ENCODE data around the gene HERC2. TPM values are rescaled to one million over a fixed set of nuclear protein-coding genes. Genes with fewer than 3 reads are reported as not detected.
A peak's percentile ranks its signal among the peaks of the same experiment; 100 is the strongest.

HERC2 gene
- total RNA-seq, 1 donor from 2014 or later, result 80.1 TPM

- Mint-ChIP-seq H3K4me3 (no peak overlapping the region), H3K4me1 (ENCODE audit: unreplicated experiment) (no peaks in the 10 kb centered on the region), H3K9me3 (no peaks in the 10 kb centered on the region), H3K27ac (no peak overlapping the region), H3K36me3 (peaks cover 40% of the 10 kb centered on the region), H3K27me3 (no peaks in the 10 kb centered on the region)
- no peak for DNase-seq (ENCODE audit: extremely low spot score, unreplicated experiment)
- TF ChIP-seq, protein P1, sequence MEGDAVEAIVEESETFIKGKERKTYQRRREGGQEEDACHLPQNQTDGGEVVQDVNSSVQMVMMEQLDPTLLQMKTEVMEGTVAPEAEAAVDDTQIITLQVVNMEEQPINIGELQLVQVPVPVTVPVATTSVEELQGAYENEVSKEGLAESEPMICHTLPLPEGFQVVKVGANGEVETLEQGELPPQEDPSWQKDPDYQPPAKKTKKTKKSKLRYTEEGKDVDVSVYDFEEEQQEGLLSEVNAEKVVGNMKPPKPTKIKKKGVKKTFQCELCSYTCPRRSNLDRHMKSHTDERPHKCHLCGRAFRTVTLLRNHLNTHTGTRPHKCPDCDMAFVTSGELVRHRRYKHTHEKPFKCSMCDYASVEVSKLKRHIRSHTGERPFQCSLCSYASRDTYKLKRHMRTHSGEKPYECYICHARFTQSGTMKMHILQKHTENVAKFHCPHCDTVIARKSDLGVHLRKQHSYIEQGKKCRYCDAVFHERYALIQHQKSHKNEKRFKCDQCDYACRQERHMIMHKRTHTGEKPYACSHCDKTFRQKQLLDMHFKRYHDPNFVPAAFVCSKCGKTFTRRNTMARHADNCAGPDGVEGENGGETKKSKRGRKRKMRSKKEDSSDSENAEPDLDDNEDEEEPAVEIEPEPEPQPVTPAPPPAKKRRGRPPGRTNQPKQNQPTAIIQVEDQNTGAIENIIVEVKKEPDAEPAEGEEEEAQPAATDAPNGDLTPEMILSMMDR (conservative IDR thresholded peaks at IDR 0.05), result no peak
Observed at GRCh38 chr15:28113394-28114113, 208.4 kb downstream of the HERC2 start.

DNA sequence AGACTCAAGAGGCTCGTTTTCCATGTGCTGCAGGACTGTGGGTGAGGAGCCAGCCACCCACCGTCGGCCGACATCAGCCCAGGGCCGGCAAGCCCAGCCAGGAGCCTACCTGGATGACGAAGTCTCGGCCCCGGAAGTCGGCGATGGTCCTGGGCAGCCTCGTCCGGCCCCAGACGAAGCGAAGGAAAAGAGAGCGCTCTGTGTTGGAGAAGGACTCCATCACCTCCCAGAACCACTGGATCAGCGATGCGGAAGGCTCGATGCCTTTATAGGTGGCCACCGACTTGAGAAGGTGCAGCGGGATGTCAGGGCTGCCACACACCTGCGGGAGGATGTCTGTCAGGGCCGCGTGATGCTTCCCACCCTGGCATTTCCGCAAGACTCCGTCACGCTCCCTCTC lies 209.0 kb downstream of the HERC2 start:
- peaks cover 39% of the 10 kb centered on the region for H3K36me3 Mint-ChIP-seq
- TF ChIP-seq, protein P1 (conservative IDR thresholded peaks at IDR 0.05), result no peak
- peaks cover 1% of the 10 kb centered on the region for H3K27me3 Mint-ChIP-seq
- H3K9me3 Mint-ChIP-seq, result no peaks in the 10 kb centered on the region
- DNase-seq (ENCODE audit: extremely low spot score, unreplicated experiment), result no peak
- no peaks in the 10 kb centered on the region for H3K4me1 Mint-ChIP-seq (ENCODE audit: unreplicated experiment)
- no peak overlapping the region for H3K27ac Mint-ChIP-seq
- no peak overlapping the region for H3K4me3 Mint-ChIP-seq

DNA sequence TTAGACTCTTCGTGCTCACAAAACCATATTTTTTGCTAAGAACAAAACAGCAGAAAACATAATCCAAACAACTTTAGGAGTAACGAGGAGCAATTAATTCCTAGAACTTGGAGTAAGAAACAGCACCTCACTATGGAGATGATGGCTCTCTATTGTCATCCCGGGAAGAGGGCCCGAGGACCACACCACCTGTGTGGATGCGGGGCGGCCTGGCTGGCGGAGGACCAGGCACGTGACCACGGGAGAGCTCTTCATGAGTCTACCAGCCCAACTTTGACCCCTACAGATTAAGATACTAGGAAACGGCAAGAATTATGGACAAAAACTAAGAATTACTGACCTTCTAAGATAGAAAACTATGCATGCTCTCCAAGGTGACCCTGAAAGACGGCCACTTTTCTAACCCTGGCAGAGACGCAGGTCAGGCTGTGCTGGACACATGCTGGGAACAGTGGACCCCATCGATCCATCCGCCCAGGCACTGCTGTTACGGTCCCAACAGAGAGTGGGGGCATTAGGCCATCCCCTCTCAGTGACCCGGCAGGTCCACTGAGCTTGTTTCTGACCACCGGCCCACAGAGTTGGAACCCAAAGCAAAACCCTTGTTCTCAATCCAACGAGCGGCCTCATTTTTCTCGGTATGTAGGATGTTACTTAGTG lies 209.7 kb downstream of the HERC2 start:
- peaks cover 1% of the 10 kb centered on the region for H3K4me1 Mint-ChIP-seq (ENCODE audit: unreplicated experiment)
- H3K4me3 Mint-ChIP-seq, result no peak overlapping the region
- H3K27me3 Mint-ChIP-seq, result peaks cover 7% of the 10 kb centered on the region
- H3K9me3 Mint-ChIP-seq, result no peaks in the 10 kb centered on the region
- peaks cover 32% of the 10 kb centered on the region for H3K36me3 Mint-ChIP-seq
- TF ChIP-seq, protein P1 (conservative IDR thresholded peaks at IDR 0.05), result no peak
- DNase-seq (ENCODE audit: extremely low spot score, unreplicated experiment), result peak; percentile 24
- no peak overlapping the region for H3K27ac Mint-ChIP-seq

DNA sequence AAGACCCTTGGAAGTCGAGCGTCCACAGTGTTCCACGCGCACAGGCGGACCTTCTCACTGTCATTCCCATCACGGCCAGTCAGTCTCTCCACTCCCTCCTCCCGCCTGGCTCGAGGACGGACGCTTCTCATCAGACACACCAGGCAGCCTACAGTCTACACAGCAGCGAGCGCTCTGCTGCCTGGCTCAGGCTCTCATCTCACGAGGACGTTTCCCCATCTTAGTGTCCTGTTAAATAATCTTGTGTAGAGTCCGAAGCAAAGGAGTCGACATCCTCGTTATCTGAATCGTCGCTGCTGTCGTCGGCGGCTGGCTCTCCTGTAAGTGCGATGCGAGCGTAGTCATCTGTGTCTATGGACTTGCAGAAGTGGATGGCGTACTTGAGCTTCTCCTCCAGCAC lies 210.4 kb downstream of the HERC2 start:
- no peaks in the 10 kb centered on the region for H3K9me3 Mint-ChIP-seq
- H3K36me3 Mint-ChIP-seq, result peaks cover 31% of the 10 kb centered on the region
- no peak overlapping the region for H3K27ac Mint-ChIP-seq
- peaks cover 3% of the 10 kb centered on the region for H3K4me1 Mint-ChIP-seq (ENCODE audit: unreplicated experiment)
- H3K27me3 Mint-ChIP-seq, result peaks cover 10% of the 10 kb centered on the region
- DNase-seq (ENCODE audit: extremely low spot score, unreplicated experiment), result no peak
- H3K4me3 Mint-ChIP-seq, result no peak overlapping the region
- TF ChIP-seq, protein P1 (conservative IDR thresholded peaks at IDR 0.05), result no peak

DNA sequence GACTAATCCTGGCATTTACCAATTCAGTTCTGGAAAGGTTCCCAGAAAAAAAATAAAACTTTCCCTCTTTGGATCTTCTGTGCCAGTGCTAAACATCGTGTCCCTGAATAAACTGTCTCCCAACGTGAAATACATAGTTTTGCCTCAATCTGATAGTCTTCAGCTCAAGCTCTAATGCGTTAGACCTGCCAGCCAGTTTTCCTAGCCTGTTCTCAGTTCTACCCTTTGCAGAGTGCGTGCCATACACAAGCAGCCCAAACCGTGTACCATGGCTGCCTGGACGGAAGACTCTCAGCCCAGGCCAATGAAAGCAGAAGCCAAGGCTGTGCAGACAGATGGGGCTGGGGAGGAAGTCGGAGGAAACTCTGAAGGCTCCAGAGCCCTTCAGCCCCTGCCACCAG lies 211.5 kb downstream of the HERC2 start:
- Mint-ChIP-seq H3K9me3 (no peaks in the 10 kb centered on the region), H3K27me3 (peaks cover 16% of the 10 kb centered on the region), H3K27ac (no peak overlapping the region), H3K36me3 (peaks cover 27% of the 10 kb centered on the region), H3K4me3 (no peak overlapping the region), H3K4me1 (ENCODE audit: unreplicated experiment) (peaks cover 3% of the 10 kb centered on the region)
- TF ChIP-seq, protein P1 (conservative IDR thresholded peaks at IDR 0.05), result no peak
- DNase-seq (ENCODE audit: extremely low spot score, unreplicated experiment), result no peak
